ENCODE results near the gene TMEM163. TPM values are rescaled to one million over a fixed set of nuclear protein-coding genes. Genes with fewer than 3 reads are reported as not detected.

The TMEM163 gene
- total and polyA plus RNA-seq, 8 donors = 0.58 to 16.7 (median 3.2) TPM; not detected in 1

DNA sequence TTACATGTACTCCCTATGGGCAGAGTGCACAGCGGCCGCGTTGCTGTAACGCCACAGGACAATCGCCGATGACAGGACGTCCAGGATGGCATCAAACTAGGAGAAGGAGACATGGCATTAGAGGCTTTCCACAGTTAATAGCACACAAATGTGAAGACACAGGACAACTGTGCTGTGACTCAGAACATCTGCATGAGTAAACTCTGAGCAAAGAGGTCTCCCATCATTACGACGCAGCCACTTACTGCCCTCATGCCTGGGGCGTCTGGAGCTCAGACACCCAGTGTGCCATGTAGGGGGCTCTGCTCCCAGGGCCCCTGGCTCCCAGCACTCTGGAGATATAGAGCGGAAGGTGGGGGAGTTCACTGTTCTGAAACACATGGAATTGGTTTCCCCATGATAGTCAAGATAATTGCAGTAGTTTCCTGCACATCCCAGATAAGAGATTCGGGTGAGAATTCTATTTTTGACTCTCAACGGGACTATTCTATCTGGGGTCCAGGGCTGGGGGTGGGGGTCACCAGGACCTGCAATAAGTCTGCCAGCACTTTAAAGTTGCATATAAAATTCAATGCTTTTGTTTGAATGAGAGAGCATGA, 168.1 kb downstream of the TMEM163 start:
- no peaks in the 10 kb centered on the region for H3K27me3 ChIP-seq
- no peak for TF ChIP-seq POLR2AphosphoS5 (IDR thresholded peaks at IDR 0.05)
- TF ChIP-seq, protein P1, sequence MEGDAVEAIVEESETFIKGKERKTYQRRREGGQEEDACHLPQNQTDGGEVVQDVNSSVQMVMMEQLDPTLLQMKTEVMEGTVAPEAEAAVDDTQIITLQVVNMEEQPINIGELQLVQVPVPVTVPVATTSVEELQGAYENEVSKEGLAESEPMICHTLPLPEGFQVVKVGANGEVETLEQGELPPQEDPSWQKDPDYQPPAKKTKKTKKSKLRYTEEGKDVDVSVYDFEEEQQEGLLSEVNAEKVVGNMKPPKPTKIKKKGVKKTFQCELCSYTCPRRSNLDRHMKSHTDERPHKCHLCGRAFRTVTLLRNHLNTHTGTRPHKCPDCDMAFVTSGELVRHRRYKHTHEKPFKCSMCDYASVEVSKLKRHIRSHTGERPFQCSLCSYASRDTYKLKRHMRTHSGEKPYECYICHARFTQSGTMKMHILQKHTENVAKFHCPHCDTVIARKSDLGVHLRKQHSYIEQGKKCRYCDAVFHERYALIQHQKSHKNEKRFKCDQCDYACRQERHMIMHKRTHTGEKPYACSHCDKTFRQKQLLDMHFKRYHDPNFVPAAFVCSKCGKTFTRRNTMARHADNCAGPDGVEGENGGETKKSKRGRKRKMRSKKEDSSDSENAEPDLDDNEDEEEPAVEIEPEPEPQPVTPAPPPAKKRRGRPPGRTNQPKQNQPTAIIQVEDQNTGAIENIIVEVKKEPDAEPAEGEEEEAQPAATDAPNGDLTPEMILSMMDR (IDR thresholded peaks at IDR 0.05) = no peak
- TF ChIP-seq POLR2A (IDR thresholded peaks at IDR 0.05) = no peak
- TF ChIP-seq EP300 (IDR thresholded peaks at IDR 0.05) = no peak
- no peak overlapping the region for H3K27ac ChIP-seq
- no peak overlapping the region for H3K4me3 ChIP-seq
- intact Hi-C loops (cut with DNase I; ENCODE audit: low total_unique reads) = no loop called here
- no peaks in the 10 kb centered on the region for H3K9me3 ChIP-seq
- H3K36me3 ChIP-seq = no peaks in the 10 kb centered on the region
- 82 to 92% (median 92%) methylated on average over 13 of the region's 13 CpGs for WGBS, 5 donors
- peaks cover 0 to 1% (median 0%) of the 10 kb centered on the region in 4 donors for H3K4me1 ChIP-seq
- DNase-seq = no peak

DNA sequence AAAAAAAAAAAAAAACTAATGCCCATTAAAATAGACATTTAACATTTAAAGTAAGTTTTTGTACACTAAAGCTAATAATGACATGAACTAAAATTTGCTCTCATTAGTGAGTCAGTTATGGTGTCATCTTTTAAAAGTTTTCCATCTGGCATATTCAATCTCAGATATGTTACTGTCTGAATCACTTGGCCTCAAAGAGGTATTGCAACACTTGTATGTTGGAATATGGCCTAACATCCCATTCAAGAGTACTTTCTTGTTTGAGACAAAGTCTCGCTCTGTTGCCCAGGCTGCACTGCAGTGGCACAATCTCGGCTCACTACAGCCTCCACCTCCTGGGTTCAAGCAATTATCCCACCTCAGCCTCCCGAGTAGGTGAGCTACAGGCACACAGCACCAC, 169.7 kb downstream of the TMEM163 start:
- peaks cover 0 to 7% (median 0%) of the 10 kb centered on the region in 4 donors for H3K4me1 ChIP-seq
- no peaks in the 10 kb centered on the region for H3K36me3 ChIP-seq
- H3K27ac ChIP-seq = no peak overlapping the region
- no peaks in the 10 kb centered on the region for H3K27me3 ChIP-seq
- intact Hi-C loops (cut with DNase I; ENCODE audit: low total_unique reads) = no loop called here
- 68 to 94% (median 90%) methylated on average over 3 of the region's 3 CpGs for WGBS, 5 donors
- H3K9me3 ChIP-seq = no peaks in the 10 kb centered on the region
- no peak for TF ChIP-seq POLR2A (IDR thresholded peaks at IDR 0.05)
- no peak for TF ChIP-seq POLR2AphosphoS5 (IDR thresholded peaks at IDR 0.05)
- no peak for TF ChIP-seq EP300 (IDR thresholded peaks at IDR 0.05)
- TF ChIP-seq, protein P1 (IDR thresholded peaks at IDR 0.05) = no peak
- H3K4me3 ChIP-seq = no peak overlapping the region
- no peak for DNase-seq

DNA sequence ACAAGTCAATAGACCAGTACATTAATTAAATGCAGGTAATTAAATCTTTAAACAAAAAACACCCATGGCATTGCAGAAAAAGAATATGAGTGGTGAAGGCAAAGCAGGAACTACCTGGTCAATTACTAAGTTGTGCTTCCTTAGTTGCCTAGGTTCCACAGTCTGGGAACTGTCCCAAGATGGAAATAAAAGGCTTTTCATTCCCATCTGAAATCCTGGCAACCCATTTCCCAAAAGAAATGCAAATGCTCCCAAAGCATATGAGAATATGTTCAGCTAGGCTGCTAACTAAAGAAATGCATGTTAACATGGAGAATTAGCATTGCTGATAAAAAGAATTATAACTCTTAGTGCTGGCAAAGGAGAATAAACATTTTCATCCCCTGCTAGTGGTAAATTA, 177.8 kb downstream of the TMEM163 start:
- no peaks in the 10 kb centered on the region for H3K36me3 ChIP-seq
- H3K27ac ChIP-seq = no peak overlapping the region
- no peak for DNase-seq
- no peak overlapping the region for H3K4me3 ChIP-seq
- intact Hi-C loops (cut with DNase I; ENCODE audit: low total_unique reads) = no loop called here
- no peaks in the 10 kb centered on the region for H3K9me3 ChIP-seq
- H3K4me1 ChIP-seq = peaks cover 0 to 15% (median 0%) of the 10 kb centered on the region in 4 donors
- TF ChIP-seq, protein P1 (IDR thresholded peaks at IDR 0.05) = no peak
- H3K27me3 ChIP-seq = no peaks in the 10 kb centered on the region

DNA sequence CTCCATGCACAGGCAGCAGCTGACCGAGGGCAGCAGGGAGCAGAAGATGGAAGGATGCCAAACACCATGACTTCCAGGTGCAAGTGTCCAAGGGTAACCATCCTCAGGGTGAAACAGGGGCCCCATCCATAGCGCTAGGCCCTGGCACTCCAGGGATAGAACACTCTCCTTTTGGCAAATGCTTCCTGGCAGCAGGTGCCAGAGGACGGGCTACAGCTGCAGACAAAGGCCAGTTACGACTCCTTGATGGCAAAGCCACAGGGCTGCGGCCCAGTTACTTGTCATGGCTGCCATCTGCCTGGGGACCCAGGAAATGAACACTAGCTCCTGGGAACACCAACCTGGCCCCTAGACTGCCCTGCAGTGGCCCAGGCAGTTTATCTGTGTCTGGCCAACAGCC, 178.8 kb downstream of the TMEM163 start:
- no peaks in the 10 kb centered on the region for H3K36me3 ChIP-seq
- no peaks in the 10 kb centered on the region for H3K27me3 ChIP-seq
- TF ChIP-seq POLR2AphosphoS5 (IDR thresholded peaks at IDR 0.05) (no peak), POLR2A (IDR thresholded peaks at IDR 0.05) (no peak), EP300 (IDR thresholded peaks at IDR 0.05) (no peak)
- TF ChIP-seq, protein P1 (IDR thresholded peaks at IDR 0.05) = no peak
- no peak overlapping the region for H3K4me3 ChIP-seq
- peaks cover 0 to 8% (median 0%) of the 10 kb centered on the region in 4 donors for H3K4me1 ChIP-seq
- intact Hi-C loops (cut with DNase I; ENCODE audit: low total_unique reads) = no loop called here
- H3K27ac ChIP-seq = no peak overlapping the region
- DNase-seq = no peak
- 81 to 90% (median 85%) methylated on average over 4 to 5 of the region's 5 CpGs for WGBS, 5 donors
- H3K9me3 ChIP-seq = no peaks in the 10 kb centered on the region

All from stomach (tissue), 9 donors.